GM21360 (cell line): Measurements from ENCODE around the gene OSCP1.

Experiments
- ATAC-seq: cut with Tn5 transposase; IDR thresholded peaks from one replicate; pipeline ENCODE4 v1.9.1; 2021; ENCODE audit warnings: mild to moderate bottlenecking, moderate library complexity; ENCODE audit not compliant: unreplicated experiment

The OSCP1 gene

GRCh38 chr1:36450919-36451305, 661 bp upstream of the OSCP1 start:
- no peak for ATAC-seq

- no peak for ATAC-seq
These were observed 1.7 kb downstream of the OSCP1 start for GRCh38 chr1:36448530-36449056.

GRCh38 chr1:36447450-36447849, 2.8 kb downstream of the OSCP1 start:
- ATAC-seq = no peak

- ATAC-seq = no peak
These were observed 3.5 kb downstream of the OSCP1 start for GRCh38 chr1:36446746-36447145.

GRCh38 chr1:36446271-36446670, 4.0 kb downstream of the OSCP1 start:
- ATAC-seq = no peak

GRCh38 chr1:36443297-36443696, 7.0 kb downstream of the OSCP1 start:
- no peak for ATAC-seq

- no peak for ATAC-seq
These were observed 7.9 kb downstream of the OSCP1 start for GRCh38 chr1:36442337-36442736.

GRCh38 chr1:36440646-36441045, 9.6 kb downstream of the OSCP1 start:
- ATAC-seq = no peak

GRCh38 chr1:36440044-36440443, 10.2 kb downstream of the OSCP1 start:
- no peak for ATAC-seq

- ATAC-seq = no peak
These were observed 11.5 kb downstream of the OSCP1 start for GRCh38 chr1:36438715-36439114.

GRCh38 chr1:36436821-36437220, 13.4 kb downstream of the OSCP1 start:
- ATAC-seq = no peak

GRCh38 chr1:36433102-36433501, 17.1 kb downstream of the OSCP1 start:
- no peak for ATAC-seq

- no peak for ATAC-seq
These were observed 17.6 kb downstream of the OSCP1 start for GRCh38 chr1:36432616-36433015.

- ATAC-seq = no peak
These were observed 24.5 kb downstream of the OSCP1 start for GRCh38 chr1:36425791-36426190.

- no peak for ATAC-seq
These were observed 28.6 kb downstream of the OSCP1 start for GRCh38 chr1:36421649-36422048.

GRCh38 chr1:36420836-36421317, 29.4 kb downstream of the OSCP1 start:
- peak; percentile 66 for ATAC-seq

- no peak for ATAC-seq
These were observed 29.8 kb downstream of the OSCP1 start for GRCh38 chr1:36420409-36420808.

GRCh38 chr1:36419569-36419968, 30.7 kb downstream of the OSCP1 start:
- ATAC-seq = no peak

- no peak for ATAC-seq
These were observed 31.1 kb downstream of the OSCP1 start for GRCh38 chr1:36419140-36419539.

GRCh38 chr1:36417931-36418330, 32.3 kb downstream of the OSCP1 start:
- ATAC-seq = no peak

GRCh38 chr1:36415661-36416326, 34.5 kb downstream of the OSCP1 start:
- ATAC-seq = no peak

GRCh38 chr1:36414384-36414783, 35.9 kb downstream of the OSCP1 start:
- no peak for ATAC-seq
